HG03135 (cell line): ENCODE data around the gene TMED10.
A peak's percentile ranks its signal among the peaks of the same experiment; 100 is the strongest.
"Not testable (repeated sequence)": the region's sequence is repeated elsewhere in the genome, so short reads cannot be mapped to it uniquely, and the experiment has no call there.

ENCODE experiments used
- ATAC-seq: cut with Tn5 transposase; IDR thresholded peaks from one replicate; pipeline ENCODE4 v1.9.1; 2021; ENCODE audit warnings: mild to moderate bottlenecking, moderate library complexity; ENCODE audit not compliant: unreplicated experiment

The TMED10 gene

DNA sequence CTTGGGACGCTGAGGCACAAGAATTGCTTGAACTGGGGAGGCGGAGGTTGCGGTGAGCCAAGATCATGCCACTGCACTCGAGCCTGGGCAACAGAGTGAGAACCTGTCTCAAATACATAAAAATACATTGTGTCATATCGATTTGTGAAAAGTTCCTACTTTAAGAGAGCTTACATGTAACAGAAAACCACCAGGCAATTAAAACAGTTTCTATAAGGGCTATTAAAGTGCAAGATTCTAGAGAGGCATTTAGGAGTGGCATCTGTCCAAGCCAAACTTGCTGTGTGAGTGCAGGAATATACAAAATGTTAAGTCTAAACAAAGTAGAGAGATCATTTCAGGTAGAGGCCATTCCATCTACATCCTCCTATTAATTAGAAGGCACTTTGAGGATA, 47.8 kb downstream of the TMED10 start:
- no peak for ATAC-seq

- ATAC-seq: no peak
Measured at GRCh38 chr14:75127903-75128595, 48.4 kb downstream of the TMED10 start.

GRCh38 chr14:75127474-75127820, 49.0 kb downstream of the TMED10 start:
- ATAC-seq: not testable (repeated sequence)

- ATAC-seq: peak; percentile 84
Measured at GRCh38 chr14:75126679-75127473, 49.5 kb downstream of the TMED10 start, which contains the start of gene NEK9. NEK9 (minus strand) TSS chr14:75127048; CDS start chr14:75126921, 127 bp downstream.

DNA sequence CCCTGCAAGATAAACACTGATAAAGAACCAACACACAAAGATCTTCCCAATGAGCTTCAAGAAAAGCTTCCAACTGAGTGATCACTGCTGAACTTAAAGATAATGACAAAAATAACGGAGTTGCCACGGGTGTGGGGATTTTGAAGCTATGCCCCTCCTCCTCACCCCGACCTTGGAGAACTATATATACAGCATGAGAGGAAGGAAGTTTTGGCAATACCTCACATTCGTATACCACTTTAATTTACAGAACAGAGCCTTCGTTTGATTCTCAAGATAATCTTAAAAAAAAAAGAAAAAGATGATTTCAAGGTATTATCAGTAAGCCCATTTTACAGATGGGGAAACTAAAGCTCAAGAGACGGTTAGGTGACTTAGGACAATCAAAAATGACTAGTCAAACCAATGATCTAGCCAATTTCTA, 50.3 kb downstream of the TMED10 start:
- no peak for ATAC-seq

DNA sequence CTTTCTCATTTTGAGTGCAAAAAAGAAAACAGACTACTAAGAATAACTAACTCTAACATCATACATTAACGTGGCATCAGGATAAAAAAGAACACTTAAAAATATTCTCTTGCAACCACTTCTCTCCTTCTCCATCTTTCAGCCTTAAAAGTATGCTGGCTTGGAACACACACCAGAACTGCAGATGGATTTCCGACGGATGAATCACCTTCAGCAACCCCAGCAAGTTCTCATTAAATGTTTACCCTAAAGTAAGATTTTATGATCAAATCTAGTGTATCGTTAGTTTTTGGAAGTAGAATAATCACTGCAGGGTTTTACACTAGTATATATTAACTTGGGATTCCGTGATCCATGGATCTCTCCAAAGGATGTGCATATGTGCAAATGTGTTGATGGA, 50.8 kb downstream of the TMED10 start:
- no peak for ATAC-seq

- ATAC-seq: no peak
Measured at GRCh38 chr14:75123991-75124390, 52.4 kb downstream of the TMED10 start.

GRCh38 chr14:75121552-75121951, 54.9 kb downstream of the TMED10 start:
- no peak for ATAC-seq

- ATAC-seq: no peak
Measured at GRCh38 chr14:75120541-75121291, 55.7 kb downstream of the TMED10 start.

- no peak for ATAC-seq
Measured at GRCh38 chr14:75119056-75119455, 57.4 kb downstream of the TMED10 start.

GRCh38 chr14:75113932-75114539, 62.4 kb downstream of the TMED10 start:
- no peak for ATAC-seq

GRCh38 chr14:75109877-75110276, 66.5 kb downstream of the TMED10 start:
- no peak for ATAC-seq

DNA sequence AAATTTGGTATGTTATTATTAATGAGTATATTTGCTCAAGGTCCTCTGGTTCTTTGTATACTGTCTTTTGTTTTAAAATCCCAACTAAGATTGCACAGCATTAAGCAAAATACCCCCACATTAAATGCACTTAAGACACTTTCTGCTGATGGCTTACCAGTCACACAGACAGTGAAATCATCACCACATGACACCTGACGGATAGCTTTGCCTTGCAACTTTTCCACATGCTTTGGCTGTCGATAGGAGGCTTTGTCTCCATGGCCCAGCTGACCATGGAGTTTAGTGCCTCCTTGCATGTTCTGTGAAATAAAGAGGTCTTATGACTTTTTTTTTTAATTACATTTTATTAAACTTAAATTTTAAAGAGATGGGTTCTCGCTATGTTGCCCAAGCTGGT, 69.2 kb downstream of the TMED10 start:
- ATAC-seq: no peak

DNA sequence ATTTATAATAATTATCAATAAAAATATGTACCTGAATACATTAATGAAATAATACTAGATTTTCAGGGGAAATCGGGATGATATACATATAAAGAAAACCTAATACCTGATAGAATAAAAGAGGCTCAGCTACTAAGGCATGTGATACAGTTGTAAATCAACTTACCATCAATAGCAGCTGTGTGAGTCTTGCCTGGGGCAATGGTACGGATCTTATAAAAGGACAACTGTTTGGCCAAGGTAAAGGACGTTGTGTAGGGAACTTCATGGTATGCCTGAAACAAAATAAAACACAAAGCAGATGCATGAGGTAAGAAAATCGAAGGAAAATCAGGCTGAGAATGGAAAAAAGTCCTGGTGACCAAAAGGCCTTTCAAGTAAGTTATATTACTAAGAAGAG, 74.9 kb downstream of the TMED10 start:
- ATAC-seq: no peak

- no peak for ATAC-seq
Measured at GRCh38 chr14:75098682-75099081, 77.7 kb downstream of the TMED10 start.

GRCh38 chr14:75098212-75098611, 78.2 kb downstream of the TMED10 start:
- ATAC-seq: no peak

- ATAC-seq: no peak
Measured at GRCh38 chr14:75096959-75097358, 79.5 kb downstream of the TMED10 start.

- no peak for ATAC-seq
Measured at GRCh38 chr14:75095690-75096089, 80.7 kb downstream of the TMED10 start.

DNA sequence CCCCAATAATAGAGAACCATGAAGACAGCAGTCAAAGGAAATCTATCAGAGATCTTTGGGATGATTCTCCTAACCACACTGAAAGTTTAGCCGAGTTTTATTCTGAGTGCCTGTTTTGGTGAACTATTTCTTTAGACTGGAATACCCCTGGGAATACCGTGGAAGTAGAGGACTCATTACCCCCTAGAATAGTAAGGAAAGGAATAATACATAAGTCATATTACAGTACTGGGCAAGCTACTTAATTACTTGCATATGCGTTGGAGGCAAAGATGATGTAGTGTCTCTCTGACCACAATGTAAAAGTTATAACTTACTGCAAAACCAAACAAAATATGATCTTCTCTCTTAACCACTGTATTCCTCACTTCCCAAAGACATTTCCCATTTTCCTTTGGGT, 81.5 kb downstream of the TMED10 start:
- ATAC-seq: no peak

- no peak for ATAC-seq
Measured at GRCh38 chr14:75092698-75093097, 83.7 kb downstream of the TMED10 start.

DNA sequence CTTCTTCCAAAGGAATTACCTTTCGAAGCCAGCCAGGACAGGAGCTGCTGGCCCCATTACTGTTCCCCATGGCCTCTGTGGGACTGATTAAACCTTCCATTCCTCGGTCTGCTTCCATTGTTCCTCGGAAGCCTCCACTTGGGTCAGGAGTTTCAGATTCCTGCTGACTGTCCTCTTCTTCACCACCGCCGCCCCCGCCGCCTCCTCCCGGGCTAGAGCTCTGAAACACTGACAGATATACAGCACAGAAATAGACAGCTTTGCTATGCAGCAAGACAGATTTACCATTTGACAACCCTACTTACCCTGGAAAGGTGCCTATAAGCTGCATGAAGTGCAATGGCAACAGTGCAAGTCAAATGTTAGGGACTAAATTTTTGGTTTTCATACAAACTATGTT, 85.2 kb downstream of the TMED10 start:
- ATAC-seq: no peak
